NCI-H82 (cell line): ENCODE measurements around the gene ITPKB.

Experiments used
- DNase-seq: peaks from one replicate; lab custom pipeline; 2025; lab: John Stamatoyannopoulos, UW

Gene ITPKB

DNA sequence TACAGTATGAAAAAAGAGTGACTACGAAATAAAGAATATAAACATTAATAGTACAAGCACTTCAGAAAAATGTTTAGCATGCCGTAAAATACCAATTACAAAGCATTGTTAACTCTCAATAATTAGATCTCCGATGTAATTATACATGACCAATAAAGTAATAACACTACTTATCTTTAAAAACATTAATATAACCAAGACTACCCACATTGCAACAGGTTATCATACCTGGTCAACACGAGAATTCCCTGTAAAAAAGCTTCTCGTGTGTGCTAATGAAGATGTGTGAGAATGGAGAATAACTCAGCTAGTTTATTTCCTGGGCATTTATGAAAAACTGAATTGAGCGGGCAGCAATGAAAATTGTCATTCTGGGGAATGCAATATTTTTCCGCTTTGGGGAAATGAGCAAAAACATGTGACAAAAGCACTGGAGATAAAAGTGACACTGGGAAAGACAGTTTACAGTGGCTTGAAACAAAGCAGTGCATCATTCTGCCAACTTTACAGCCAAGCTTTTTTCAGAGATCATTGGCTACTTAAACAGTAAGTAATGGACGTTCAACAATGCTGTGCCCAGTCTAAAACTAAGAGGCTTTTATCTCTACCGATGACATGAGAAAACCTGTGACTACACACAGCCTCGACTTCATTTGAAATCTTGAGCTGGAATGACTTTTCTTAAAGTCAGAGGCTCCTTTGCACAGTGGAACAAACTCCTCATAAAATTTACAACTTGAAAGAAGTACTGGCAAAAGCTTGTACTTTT, 34.7 kb downstream of the ITPKB start:
- DNase-seq, result no peak

DNA sequence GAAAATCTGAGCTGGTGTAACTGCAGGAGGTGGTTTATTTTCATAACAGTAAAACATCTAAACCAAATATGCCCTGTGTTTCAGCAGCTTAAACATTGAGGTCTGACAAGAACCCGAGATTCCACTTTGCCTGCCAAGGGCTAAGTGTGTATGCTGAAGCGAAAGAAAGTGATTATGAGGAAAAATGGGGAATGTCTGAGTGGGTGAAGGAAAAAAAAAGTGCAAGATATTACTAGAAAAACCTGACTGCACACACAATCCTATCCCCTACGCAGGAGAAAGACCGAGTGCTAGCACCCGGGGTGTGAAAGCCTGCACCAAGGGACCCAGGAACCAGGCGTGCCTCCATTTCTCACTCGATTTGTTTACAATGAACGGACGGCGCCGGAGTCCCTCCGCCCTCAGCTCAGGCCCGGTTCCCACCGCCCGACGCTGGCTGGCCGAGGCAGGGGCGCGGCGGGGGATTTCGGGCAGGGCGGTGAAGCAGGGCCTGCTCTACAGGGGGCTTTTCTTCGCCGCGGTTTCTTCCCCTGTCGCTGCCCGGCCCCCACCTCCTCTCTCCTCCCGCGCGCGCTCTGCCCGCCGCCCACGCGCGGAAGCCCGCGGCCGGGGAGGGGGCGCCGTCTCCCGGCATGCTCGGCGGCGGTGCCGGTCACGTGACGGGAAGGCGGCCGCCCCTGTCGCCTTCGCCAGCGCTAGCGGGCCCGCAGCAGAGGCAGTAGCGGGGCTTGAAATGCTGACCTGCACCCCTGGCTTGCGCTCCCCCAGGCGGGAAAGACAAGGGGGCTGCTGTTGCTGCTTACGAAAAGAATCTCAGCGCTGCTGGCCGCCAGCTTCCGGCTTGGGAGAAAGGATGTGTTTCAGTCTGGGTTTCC, 35.9 kb downstream of the ITPKB start:
- DNase-seq, result peak; percentile 29

GRCh38 chr1:226702318-226702956, 36.6 kb downstream of the ITPKB start:
- DNase-seq, result peak; percentile 27

GRCh38 chr1:226700861-226701260, 38.2 kb downstream of the ITPKB start:
- DNase-seq, result no peak

GRCh38 chr1:226699166-226699565, 39.9 kb downstream of the ITPKB start:
- no peak for DNase-seq

DNA sequence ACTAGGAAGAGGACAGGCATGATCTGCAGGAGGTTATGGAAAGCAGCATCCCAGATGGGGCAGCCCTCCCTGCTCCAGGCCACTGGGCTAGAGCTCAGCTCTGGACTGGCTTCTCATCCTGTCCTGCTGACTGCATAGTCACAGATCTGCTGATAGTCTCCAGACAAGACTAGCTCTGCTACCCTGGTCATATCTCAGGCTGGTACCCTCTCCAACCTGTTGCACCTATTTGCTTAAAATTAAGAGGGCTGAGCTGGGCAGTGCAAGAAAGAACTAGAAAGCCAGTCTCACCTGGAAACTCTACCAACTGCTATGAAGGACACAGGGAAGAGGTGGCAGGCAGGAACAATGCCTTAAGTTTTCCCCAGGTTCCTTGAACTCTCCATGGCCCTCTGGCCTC, 40.4 kb downstream of the ITPKB start:
- DNase-seq, result no peak

- no peak for DNase-seq
Measured at GRCh38 chr1:226697929-226698544, 41.0 kb downstream of the ITPKB start.

- DNase-seq, result no peak
Measured at GRCh38 chr1:226697151-226697928, 41.7 kb downstream of the ITPKB start.

- no peak for DNase-seq
Measured at GRCh38 chr1:226696547-226696946, 42.5 kb downstream of the ITPKB start.

- DNase-seq, result no peak
Measured at GRCh38 chr1:226695335-226695900, 43.7 kb downstream of the ITPKB start.

- DNase-seq, result no peak
Measured at GRCh38 chr1:226692823-226693222, 46.3 kb downstream of the ITPKB start.

GRCh38 chr1:226692051-226692792, 46.9 kb downstream of the ITPKB start:
- DNase-seq, result no peak

DNA sequence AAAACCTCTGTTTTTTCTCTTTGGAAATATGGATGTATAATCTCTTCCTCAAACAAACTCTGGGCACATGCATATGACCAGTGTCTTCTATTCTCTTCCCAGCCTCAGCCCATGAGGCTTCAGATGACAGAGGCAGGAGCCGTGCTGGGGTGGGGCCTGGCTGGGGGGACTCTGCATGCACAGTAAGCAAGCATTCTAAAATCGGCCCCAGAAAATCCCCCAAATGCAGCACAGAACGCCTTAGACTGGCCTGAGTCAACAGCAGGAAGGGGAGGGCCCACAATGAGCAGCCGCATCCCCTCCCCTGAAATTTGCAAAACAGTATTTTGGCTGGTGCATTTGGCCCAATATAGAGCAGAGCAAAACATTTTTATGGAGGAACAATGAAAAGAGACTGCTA, 47.8 kb downstream of the ITPKB start:
- DNase-seq, result no peak

DNA sequence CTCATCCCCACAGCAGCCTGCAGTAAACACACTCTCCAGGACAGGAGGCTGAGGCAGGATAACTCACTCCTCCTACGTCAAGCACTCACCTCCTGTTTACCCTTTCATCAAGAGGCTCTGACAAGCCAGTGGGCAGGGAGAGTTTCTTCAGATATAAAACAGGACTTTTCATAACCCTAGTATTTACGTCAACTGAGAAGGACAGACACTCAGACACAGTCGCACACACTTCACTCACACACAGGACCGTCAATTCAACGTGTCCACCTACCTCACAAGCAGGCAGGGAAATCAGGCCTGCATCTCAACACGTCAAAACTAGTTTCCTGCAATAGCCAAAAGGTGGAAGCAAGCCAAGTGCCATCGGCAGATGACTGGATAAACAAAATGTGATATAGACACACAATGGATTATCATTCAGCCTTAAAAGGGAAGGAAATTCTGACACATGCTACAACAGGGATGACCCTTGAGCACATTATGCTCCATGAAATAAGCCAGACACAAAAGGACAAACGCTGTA, 48.6 kb downstream of the ITPKB start:
- no peak for DNase-seq

DNA sequence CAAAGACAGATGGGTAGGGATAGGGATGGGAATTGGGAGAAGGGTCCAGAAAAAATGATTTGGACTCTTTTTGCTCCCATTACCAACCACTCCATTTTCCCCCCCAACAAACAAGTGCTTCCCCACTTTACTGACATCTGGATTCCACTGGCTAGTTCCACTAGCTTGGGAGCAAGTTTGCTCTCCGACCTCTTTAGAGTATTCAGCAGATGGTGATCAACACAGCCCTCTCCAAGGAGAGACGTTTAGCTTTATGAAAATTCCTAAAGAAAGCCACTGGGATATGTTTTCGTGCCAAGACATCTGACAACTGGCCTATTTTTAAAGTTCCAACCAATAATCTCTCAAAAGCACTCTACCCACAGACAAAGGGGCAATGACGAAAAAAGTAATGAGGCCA, 50.3 kb downstream of the ITPKB start:
- no peak for DNase-seq

DNA sequence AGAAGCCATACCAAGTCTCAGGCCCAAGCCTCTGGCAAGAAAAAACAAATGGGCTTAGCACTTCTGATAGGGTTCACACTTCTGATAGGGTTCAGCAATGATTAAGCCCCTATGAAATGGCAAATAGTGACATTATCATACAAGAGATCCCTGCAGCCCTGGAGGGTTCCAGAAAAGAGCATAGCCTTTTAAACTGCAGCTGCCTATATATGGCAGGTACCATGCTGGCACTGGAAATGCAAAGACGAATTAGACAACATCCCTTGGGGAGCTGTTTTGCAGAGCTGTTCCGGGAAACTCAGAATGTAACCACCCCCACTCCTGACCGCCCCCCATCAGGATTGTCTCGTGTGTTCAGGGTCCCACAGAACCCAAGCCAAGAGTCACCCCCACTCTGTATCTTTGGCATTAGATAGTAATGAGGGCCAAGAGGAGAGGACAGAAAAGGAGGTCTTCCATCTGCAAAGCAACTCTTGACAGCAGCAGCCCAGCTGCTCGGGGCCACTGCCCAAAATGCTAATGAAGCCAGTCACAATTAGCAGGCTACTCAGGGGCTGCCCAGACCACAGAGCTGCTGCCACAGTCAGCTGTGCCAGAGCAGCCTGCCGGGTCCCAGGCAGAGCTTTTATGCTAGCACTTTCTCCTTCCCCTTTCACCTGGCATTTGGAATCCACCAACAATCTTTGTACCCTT, 50.9 kb downstream of the ITPKB start:
- DNase-seq, result no peak

DNA sequence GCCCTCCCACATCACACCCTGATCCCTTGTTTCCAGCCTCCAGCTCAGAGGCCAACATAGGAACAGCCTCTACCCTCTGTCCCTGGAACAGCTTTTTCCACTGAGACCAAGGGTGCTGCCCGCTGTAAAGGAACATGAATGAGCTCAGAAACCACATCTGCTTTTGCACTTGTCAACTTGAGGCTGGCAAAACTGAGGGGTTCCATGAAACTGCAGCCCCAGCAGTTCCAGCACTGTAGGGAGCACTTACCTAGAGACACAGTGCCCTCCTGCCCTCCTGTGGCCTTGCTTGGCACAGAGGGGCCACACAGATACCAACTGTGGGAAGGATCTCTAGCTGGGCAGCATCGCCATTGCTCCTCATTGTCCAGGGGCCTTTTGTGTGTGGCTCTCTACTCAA, 51.7 kb downstream of the ITPKB start:
- no peak for DNase-seq

GRCh38 chr1:226686440-226687425, 52.3 kb downstream of the ITPKB start:
- DNase-seq, result peak; percentile 94
